ENCODE measurements around the gene NEK3.
A peak's percentile ranks its signal among the peaks of the same experiment; 100 is the strongest.
"Not testable (repeated sequence)": the region's sequence is repeated elsewhere in the genome, so short reads cannot be mapped to it uniquely, and the experiment has no call there.

NEK3 gene

GRCh38 chr13:52165411-52165810 lies 6.0 kb upstream of the NEK3 start:
- no peak for DNase-seq

GRCh38 chr13:52164989-52165388 lies 5.6 kb upstream of the NEK3 start:
- no peak for DNase-seq

GRCh38 chr13:52163878-52164277 lies 4.5 kb upstream of the NEK3 start:
- not testable (repeated sequence) for DNase-seq

GRCh38 chr13:52162279-52163101 lies 3.1 kb upstream of the NEK3 start:
- no peak for DNase-seq

- no peak for DNase-seq
These were observed 1.8 kb upstream of the NEK3 start for GRCh38 chr13:52161181-52161646.

GRCh38 chr13:52160506-52160905 lies 1.1 kb upstream of the NEK3 start:
- no peak for DNase-seq

- DNase-seq = no peak
These were observed 656 bp upstream of the NEK3 start for GRCh38 chr13:52160053-52160452.

GRCh38 chr13:52158629-52159158 lies 703 bp downstream of the NEK3 start:
- DNase-seq = peak; percentile 25 to 33

GRCh38 chr13:52156724-52157261 lies 2.6 kb downstream of the NEK3 start:
- DNase-seq = no peak

GRCh38 chr13:52155177-52155576 lies 4.2 kb downstream of the NEK3 start:
- no peak for DNase-seq

- DNase-seq = no peak
These were observed 12.2 kb downstream of the NEK3 start for GRCh38 chr13:52147225-52147624.

GRCh38 chr13:52141299-52141698 lies 18.1 kb downstream of the NEK3 start:
- no peak for DNase-seq

- no peak for DNase-seq
These were observed 21.9 kb downstream of the NEK3 start for GRCh38 chr13:52137489-52137888.

GRCh38 chr13:52136763-52137162 lies 22.6 kb downstream of the NEK3 start:
- no peak for DNase-seq

GRCh38 chr13:52130641-52131040 lies 28.8 kb downstream of the NEK3 start:
- DNase-seq = no peak

- DNase-seq = peak; percentile 49 to 74
These were observed 30.4 kb downstream of the NEK3 start, which contains the start of gene NEK5 for GRCh38 chr13:52128714-52129700. TSS of gene NEK5 (minus strand) at chr13:52129073. CDS start at chr13:52127482, 1,591 bp downstream.

- DNase-seq = peak; percentile 47 to 52
These were observed 31.4 kb downstream of the NEK3 start for GRCh38 chr13:52127783-52128702.

GRCh38 chr13:52127378-52127777 lies 32.0 kb downstream of the NEK3 start:
- no peak for DNase-seq

GRCh38 chr13:52125547-52125946 lies 33.9 kb downstream of the NEK3 start:
- DNase-seq = no peak

- DNase-seq = no peak
These were observed 40.8 kb downstream of the NEK3 start for GRCh38 chr13:52118595-52118994.

- DNase-seq = no peak
These were observed 41.3 kb downstream of the NEK3 start for GRCh38 chr13:52118095-52118494.

GRCh38 chr13:52112591-52112990 lies 46.8 kb downstream of the NEK3 start:
- no peak for DNase-seq

Measured in inflammatory macrophage (primary cell).